ENCODE data around the gene KIF3B. TPM values are rescaled to one million over a fixed set of nuclear protein-coding genes. Genes with fewer than 3 reads are reported as not detected.

Gene KIF3B
- total RNA-seq, 4 donors from 2014 or later = 4.8 to 8.7 (median 6.4) TPM

- Histone ChIP-seq H3K27me3 (no peaks in the 10 kb centered on the region), H3K4me1 (peaks cover 25 to 31% of the 10 kb centered on the region in 2 donors), H3K9me3 (no peaks in the 10 kb centered on the region), H3K4me3 (peak overlapping the region; percentile 74 to 98 (median 88)), H3K36me3 (no peaks in the 10 kb centered on the region), H3K27ac (peak overlapping the region; percentile 97 to 99 (median 98))
- no peak for TF ChIP-seq CTCF (IDR thresholded peaks at IDR 0.05 in 4 of 5, conservative IDR thresholded peaks at IDR 0.05 in 1 of 5)
- no peak for TF ChIP-seq POLR2A (IDR thresholded peaks at IDR 0.05)
- intact Hi-C loops (cut with DNase I; ENCODE audit: low total_unique reads) = loop anchor here (1.0 to 10.0 kb wide), 4 partner anchors 405 to 1637 kb away; partner anchors contain the start of genes CHMP4B, DNMT3B and RALY
- DNase-seq = peak; percentile 4 to 21
- in situ Hi-C loops (cut with MboI; ENCODE audit: low sequenced_read_pairs in 4 of 4) = no loop called here
- peak; percentile 19 to 21 for ATAC-seq
These were observed 80.0 kb downstream of the KIF3B start for GRCh38 chr20:32357375-32357868.

DNA sequence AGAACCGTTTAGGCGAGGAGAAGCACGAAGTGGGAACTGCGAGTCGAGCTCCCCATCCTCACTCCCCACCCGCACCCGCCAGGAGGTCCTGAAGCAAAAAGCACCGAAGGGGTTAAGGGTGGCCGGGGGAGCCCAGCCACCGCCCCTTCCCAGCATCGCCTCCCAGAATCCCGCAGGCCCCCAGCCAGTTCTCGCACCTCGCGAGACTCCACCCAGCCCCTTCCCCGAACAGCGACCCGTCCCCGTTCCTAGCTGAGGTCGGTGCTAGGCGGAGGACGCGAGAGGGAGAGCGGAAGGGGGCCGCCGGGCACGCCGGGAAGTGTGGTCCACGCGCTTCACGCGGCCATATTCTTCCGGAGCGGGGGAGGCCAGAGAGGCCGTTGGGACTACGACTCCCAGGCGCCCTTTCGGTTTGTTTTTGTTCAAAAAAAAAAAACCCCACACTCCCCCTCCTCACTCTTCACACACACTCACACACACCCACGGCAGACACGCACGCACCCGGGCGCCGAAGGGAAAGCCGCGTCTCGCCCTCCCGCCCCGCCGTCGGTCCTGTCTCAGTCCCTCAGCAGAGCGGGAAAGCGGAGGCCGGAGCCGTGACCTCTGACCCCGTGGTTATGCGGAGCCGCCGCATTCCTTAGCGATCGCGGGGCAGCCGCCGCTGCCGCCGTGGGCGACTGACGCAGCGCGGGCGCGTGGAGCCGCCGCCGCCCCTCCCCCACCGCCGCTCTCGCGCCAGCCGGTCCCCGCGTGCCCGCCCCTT, 80.6 kb downstream of the KIF3B start, which contains the start of gene ASXL1:
ASXL1 (plus strand) TSS at position 463 of the 763 bp plus-strand sequence. CDS start 445 bp downstream, outside the sequence.
- in situ Hi-C loops (cut with MboI; ENCODE audit: low sequenced_read_pairs in 4 of 4) = no loop called here
- peak within 1 kb of the TSS; percentile 75 to 98 (median 90) for H3K4me3 ChIP-seq
- H3K4me1 ChIP-seq = peaks cover 31 to 37% of the 10 kb centered on the region in 2 donors
- intact Hi-C loops (cut with DNase I; ENCODE audit: low total_unique reads) = loop anchor here (1.0 to 10.0 kb wide), 7 partner anchors 81 to 1637 kb away; partner anchors contain the start of genes CHMP4B, DNMT3B, KIF3B and PLAGL2
- TF ChIP-seq CTCF (IDR thresholded peaks at IDR 0.05 in 4 of 5, conservative IDR thresholded peaks at IDR 0.05 in 1 of 5) (no peak), POLR2A (IDR thresholded peaks at IDR 0.05) (peak; percentile 28 to 39)
- peak; percentile 90 to 91 for ATAC-seq
- H3K36me3 ChIP-seq = no peaks in the 10 kb centered on the region
- DNase-seq = peak; percentile 96 to 97
- H3K27me3 ChIP-seq = no peaks in the 10 kb centered on the region
- H3K9me3 ChIP-seq = no peaks in the 10 kb centered on the region
- peak within 1 kb of the TSS; percentile 97 to 99 (median 98) for H3K27ac ChIP-seq

GRCh38 chr20:32358632-32358882, 81.1 kb downstream of the KIF3B start:
- in situ Hi-C loops (cut with MboI; ENCODE audit: low sequenced_read_pairs in 4 of 4) (no loop called here), intact Hi-C loops (cut with DNase I; ENCODE audit: low total_unique reads) (loop anchor here (1.0 to 10.0 kb wide), 6 partner anchors 82 to 1636 kb away; partner anchors contain the start of genes CHMP4B, KIF3B, PLAGL2 and POFUT1)
- H3K27me3 ChIP-seq = no peaks in the 10 kb centered on the region
- peak overlapping the region; percentile 90 to 99 (median 98) for H3K27ac ChIP-seq
- ATAC-seq = no peak
- DNase-seq = no peak
- no peaks in the 10 kb centered on the region for H3K9me3 ChIP-seq
- H3K4me1 ChIP-seq = peaks cover 35 to 42% of the 10 kb centered on the region in 2 donors
- H3K36me3 ChIP-seq = no peaks in the 10 kb centered on the region
- H3K4me3 ChIP-seq = peak overlapping the region; percentile 75 to 98 (median 90)
- TF ChIP-seq CTCF (IDR thresholded peaks at IDR 0.05 in 4 of 5, conservative IDR thresholded peaks at IDR 0.05 in 1 of 5) = no peak
- TF ChIP-seq POLR2A (IDR thresholded peaks at IDR 0.05) = no peak

DNA sequence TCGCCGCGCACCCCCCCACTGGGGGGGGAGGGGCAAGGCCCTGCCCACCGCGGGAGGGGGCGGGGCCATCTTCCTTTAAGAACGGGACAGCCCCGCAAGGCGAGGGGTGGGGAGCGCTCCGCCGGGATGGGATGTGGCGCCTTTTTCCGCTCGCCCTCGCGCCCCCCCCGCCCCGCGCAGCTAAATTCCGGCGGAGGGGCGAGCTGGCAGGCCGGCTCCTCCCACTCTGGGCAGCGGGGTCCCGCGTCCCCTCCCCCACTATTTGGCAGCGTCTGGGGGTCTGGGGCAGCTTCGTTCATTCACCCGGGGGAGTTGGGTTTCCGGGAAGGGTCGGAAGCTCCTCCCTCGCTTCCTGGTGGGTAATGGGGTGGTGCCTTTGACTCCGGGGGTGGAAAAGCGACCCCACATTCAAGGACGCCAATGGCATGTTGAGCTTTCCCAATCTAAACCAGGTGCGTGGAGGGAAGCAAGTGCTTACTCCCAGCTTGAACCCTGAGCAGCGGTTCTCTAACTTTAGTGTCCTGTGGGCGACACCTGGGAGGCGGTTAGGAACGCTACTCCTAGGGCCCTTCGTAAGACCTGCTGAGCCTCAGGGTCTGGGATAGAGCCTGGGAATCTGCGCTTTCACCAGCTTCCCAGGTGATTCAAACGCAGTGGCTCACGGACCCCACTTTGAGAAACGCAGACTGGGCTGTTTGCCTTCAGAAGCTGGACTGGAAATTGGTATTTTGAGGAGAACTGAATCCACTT, 81.6 kb downstream of the KIF3B start:
- in situ Hi-C loops (cut with MboI; ENCODE audit: low sequenced_read_pairs in 4 of 4) (no loop called here), intact Hi-C loops (cut with DNase I; ENCODE audit: low total_unique reads) (loop anchor here (1.0 to 10.0 kb wide), 6 partner anchors 82 to 1636 kb away; partner anchors contain the start of genes CHMP4B, KIF3B, PLAGL2 and POFUT1)
- no peaks in the 10 kb centered on the region for H3K27me3 ChIP-seq
- peaks cover 40 to 47% of the 10 kb centered on the region in 2 donors for H3K4me1 ChIP-seq
- H3K27ac ChIP-seq = peak overlapping the region; percentile 90 to 99 (median 98)
- peak overlapping the region; percentile 75 to 98 (median 90) for H3K4me3 ChIP-seq
- DNase-seq = peak; percentile 56 to 65
- no peaks in the 10 kb centered on the region for H3K36me3 ChIP-seq
- no peaks in the 10 kb centered on the region for H3K9me3 ChIP-seq
- TF ChIP-seq CTCF (IDR thresholded peaks at IDR 0.05 in 4 of 5, conservative IDR thresholded peaks at IDR 0.05 in 1 of 5) (no peak), POLR2A (IDR thresholded peaks at IDR 0.05) (peak; percentile 62 to 73)
- ATAC-seq = peak; percentile 41 to 55
